ENCODE results near the gene UBXN6.

UBXN6 gene

GRCh38 chr19:4493104-4493928 is 35.7 kb upstream of the UBXN6 start:
- no peak for DNase-seq

GRCh38 chr19:4492337-4493103 is 34.9 kb upstream of the UBXN6 start:
- no peak for DNase-seq

- DNase-seq, result no peak
Measured at GRCh38 chr19:4491446-4491845, 33.9 kb upstream of the UBXN6 start.

- no peak for DNase-seq
Measured at GRCh38 chr19:4488496-4488895, 30.9 kb upstream of the UBXN6 start.

- DNase-seq, result no peak
Measured at GRCh38 chr19:4487572-4487971, 30.0 kb upstream of the UBXN6 start.

GRCh38 chr19:4483385-4483784 is 25.8 kb upstream of the UBXN6 start:
- DNase-seq, result no peak

GRCh38 chr19:4482721-4483364 is 25.2 kb upstream of the UBXN6 start:
- no peak for DNase-seq

- no peak for DNase-seq
Measured at GRCh38 chr19:4477034-4477801, 19.6 kb upstream of the UBXN6 start.

GRCh38 chr19:4474514-4475022 is 17.0 kb upstream of the UBXN6 start:
- peak; percentile 69 for DNase-seq

- DNase-seq, result no peak
Measured at GRCh38 chr19:4473763-4474513, 16.3 kb upstream of the UBXN6 start.

- DNase-seq, result no peak
Measured at GRCh38 chr19:4473011-4473762, 15.6 kb upstream of the UBXN6 start.

- no peak for DNase-seq
Measured at GRCh38 chr19:4472174-4472974, 14.8 kb upstream of the UBXN6 start, which contains the start of gene HDGFL2. HDGFL2 (plus strand) TSS chr19:4472297; CDS start chr19:4472351, 54 bp downstream.

- peak; percentile 99 for DNase-seq
Measured at GRCh38 chr19:4471403-4472173, 14.0 kb upstream of the UBXN6 start.

GRCh38 chr19:4467835-4468234 is 10.2 kb upstream of the UBXN6 start:
- DNase-seq, result no peak

- DNase-seq, result no peak
Measured at GRCh38 chr19:4464815-4465581, 7.4 kb upstream of the UBXN6 start.

- DNase-seq, result peak; percentile 54
Measured at GRCh38 chr19:4456843-4457653, 546 bp downstream of the UBXN6 start.

GRCh38 chr19:4456476-4456842 is 1.1 kb downstream of the UBXN6 start:
- peak; percentile 72 for DNase-seq
